ENCODE measurements around the gene P2RY11. TPM values are rescaled to one million over a fixed set of nuclear protein-coding genes. Genes with fewer than 3 reads are reported as not detected.

The P2RY11 gene
- total and polyA plus RNA-seq, 2 donors (not counting 1 experiment from before 2014, with no cell fraction given) = 25.8 to 27.1 TPM

GRCh38 chr19:10116085-10116865 lies 4.8 kb downstream of the P2RY11 start:
- H3K36me3 ChIP-seq (replicated peaks in 1 of 2; ENCODE audit: control extremely low read depth in 1 of 2, control insufficient read depth in 1 of 2, extremely low read depth in 1 of 2, insufficient read depth in 2 of 2, low read length in 1 of 2) = peaks cover 0 to 37% of the 10 kb centered on the region in 2 experiments
- H3K4me1 Mint-ChIP-seq = peaks cover 41% of the 10 kb centered on the region
- ATAC-seq (ENCODE audit: low read depth) (no peak), DNase-seq (no peak)
- WGBS (ENCODE audit: insufficient coverage) = 93% methylated on average over 35 of the region's 35 CpGs
- intact Hi-C loops (cut with micrococcal nuclease) = no loop called here
- H3K27me3 Mint-ChIP-seq = no peaks in the 10 kb centered on the region
- peak overlapping the region; percentile 44 for H3K4me3 Mint-ChIP-seq
- POLR2A ChIA-PET = interaction anchor here (0.6 to 6.6 kb wide), 3 partner anchors 15 to 316 kb away, joined by 3 to 62 read pairs (median 3); partner anchors contain the start of gene ANGPTL6
- H3K4me3 ChIP-seq (ENCODE audit: control extremely low read depth in 1 of 5, extremely low read depth in 1 of 5, insufficient read depth in 1 of 5, low read depth in 2 of 5, low read length in 4 of 5) = no peak overlapping the region
- H3K27ac Mint-ChIP-seq = peak overlapping the region; percentile 32
- CTCF ChIA-PET = interaction anchor here (0.5 to 15.9 kb wide), 5 partner anchors 14 to 184 kb away, joined by 3 to 263 read pairs (median 3); partner anchors contain the start of genes ANGPTL6 and PPAN
- peaks cover 31 to 37% of the 10 kb centered on the region in 2 donors for H3K4me1 ChIP-seq (ENCODE audit: control insufficient read depth in 2 of 2, insufficient read depth in 2 of 2, low read length in 2 of 2)
- TF ChIP-seq CTCF (IDR thresholded peaks at IDR 0.05) (no peak), EZH2 (IDR thresholded peaks at IDR 0.05; ENCODE audit: borderline replicate concordance, insufficient read depth, low read depth, low read length, poor library complexity, severe bottlenecking) (no peak)
- H3K79me2 ChIP-seq (ENCODE audit: control insufficient read depth, insufficient read depth, low read length) = peaks cover 33% of the 10 kb centered on the region
- H2AFZ ChIP-seq (ENCODE audit: insufficient read depth, low read depth, low read length, poor library complexity, severe bottlenecking) = no peak overlapping the region
- H3K9me3 ChIP-seq (ENCODE audit: control extremely low read depth in 1 of 3, control insufficient read depth in 2 of 3, insufficient read depth in 1 of 3, low read length in 2 of 3) = peaks cover 0 to 6% (median 0%) of the 10 kb centered on the region in 3 donors
- H3K27ac ChIP-seq (ENCODE audit: low read length in 2 of 2) = no peak overlapping the region
- no peaks in the 10 kb centered on the region for H3K27me3 ChIP-seq (replicated peaks in 1 of 4; ENCODE audit: control extremely low read depth in 1 of 4, control insufficient read depth in 3 of 4, insufficient read depth in 4 of 4, low read length in 3 of 4)
- no peaks in the 10 kb centered on the region for H3K9me3 Mint-ChIP-seq (ENCODE audit: insufficient read depth)
- no peak overlapping the region for H3K4me2 ChIP-seq (replicated peaks; ENCODE audit: low read depth, low read length, poor library complexity, severe bottlenecking)
- H4K20me1 ChIP-seq (ENCODE audit: control insufficient read depth, insufficient read depth, low read length, poor library complexity, severe bottlenecking) = peaks cover 71% of the 10 kb centered on the region
- no peak overlapping the region for H3K9ac ChIP-seq (ENCODE audit: low read length)

Data from B cell (primary cell).